DOHH2 (cell line): Measurements from ENCODE around the gene SPTBN2.

Experiments
- CTCF ChIP-seq: fragments of 200-600 bp; sonication (generic); IDR thresholded peaks from one replicate; pipeline ENCODE4 v1.5.1; 2014; ENCODE audit warnings: antibody characterized with exemption, mild to moderate bottlenecking, low read depth, low read length; ENCODE audit not compliant: poor library complexity, severe bottlenecking
- EZH2phosphoT487 ChIP-seq: fragments of 200-600 bp; sonication (generic); IDR thresholded peaks from 2 replicates; pipeline ENCODE4 v1.6.1; 2017; ENCODE audit warnings: borderline replicate concordance, mild to moderate bottlenecking, antibody characterized with exemption, low read length, moderate library complexity, mixed read lengths

- TF ChIP-seq EZH2phosphoT487 = no peak
- no peak for TF ChIP-seq CTCF
Measured at GRCh38 chr11:66698491-66698890, 30.5 kb downstream of the SPTBN2 start.
